Colonic mucosa (tissue), 4 donors: ENCODE data around the gene TRIM9. TPM values are rescaled to one million over a fixed set of nuclear protein-coding genes. Genes with fewer than 3 reads are reported as not detected.
A peak's percentile ranks its signal among the peaks of the same experiment; 100 is the strongest.

ENCODE experiments used
- DNase-seq: peaks from one replicate; pipeline ENCODE4 v3.0.0-alpha.2; 2020
- H3K27ac ChIP-seq: fragments of 200-600 bp; one replicate; pipeline ENCODE4 v1.8.0; 2021
- H3K27me3 ChIP-seq: fragments of 200-600 bp; one replicate; pipeline ENCODE4 v1.8.0; 2021
- H3K36me3 ChIP-seq: fragments of 200-600 bp; one replicate; pipeline ENCODE4 v1.8.0; 2021
- H3K4me1 ChIP-seq: fragments of 200-600 bp; one replicate; pipeline ENCODE4 v1.8.0; 2021; ENCODE audit warnings: mild to moderate bottlenecking
- H3K4me3 ChIP-seq: fragments of 200-600 bp; one replicate; pipeline ENCODE4 v1.8.0; 2021
- H3K9ac ChIP-seq, 2 donors: one replicate each; pipeline ENCODE4 v1.7.0; 2013; ENCODE audit warnings: control low read depth in 2 of 2, low read depth in 2 of 2, low read length in 2 of 2
- H3K9me3 ChIP-seq: fragments of 200-600 bp; one replicate; pipeline ENCODE4 v1.8.0; 2021
- CTCF ChIP-seq: fragments of 200-600 bp; IDR thresholded peaks from one replicate; pipeline ENCODE4 v1.8.0; 2022; ENCODE audit warnings: antibody characterized with exemption, mild to moderate bottlenecking
- intact Hi-C: fragments of 100-400 bp; cut with DNase I; formaldehyde crosslinking; loops from one replicate; pipeline ENCODE4 v1.14.1; 2022
- total RNA-seq, 2 donors: library from RNA; stranded (reverse); fragmentation: NEBNext Ultra II Directional in 1 of 2; extraction: Animal tissue kit (Norgen Biotek cat#: 25700) in 1 of 2; gene quantifications; one replicate each; pipeline ENCODE4 v1.2.1, GENCODE V29; 2021
- donor health status: healthy.
- donor health status: DM: no; HTN: no; CAD: no.
- donor health status: DM: no; HTN: no; CAD: no.

The TRIM9 gene
- total RNA-seq, 2 donors from 2014 or later: 0.49 to 0.66 TPM

DNA sequence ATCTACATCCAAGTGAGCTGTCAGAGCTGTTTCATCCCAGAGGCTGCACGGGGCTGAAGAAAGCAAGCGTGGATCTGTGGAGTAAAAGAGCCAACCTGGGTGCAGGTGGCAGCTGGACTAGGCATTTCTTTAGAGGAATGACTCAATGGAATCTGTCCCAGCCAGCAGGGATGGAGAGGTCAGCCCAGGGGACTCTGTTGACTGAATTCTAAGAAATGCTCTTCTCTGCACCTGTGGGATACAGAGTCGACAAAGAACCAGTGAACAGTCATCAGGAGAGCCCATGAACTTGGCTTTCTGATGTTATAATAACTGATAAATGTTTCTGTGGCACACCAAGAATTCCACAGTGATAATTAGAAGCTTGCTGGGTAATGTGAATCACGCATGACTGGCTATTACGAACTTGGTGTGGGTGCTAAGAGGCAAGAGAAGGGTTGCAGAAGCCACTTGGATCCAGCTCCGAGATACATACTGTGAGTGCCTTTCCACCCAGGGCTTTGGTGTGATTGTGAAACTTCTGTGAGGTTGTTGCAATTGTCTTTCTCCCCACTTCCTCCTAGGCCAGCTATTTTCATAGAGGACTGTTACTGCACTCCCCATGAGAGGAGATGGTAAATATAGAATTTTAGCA, 166.8 kb downstream of the TRIM9 start:
- H3K4me1 ChIP-seq: no peaks in the 10 kb centered on the region
- no peaks in the 10 kb centered on the region for H3K36me3 ChIP-seq
- no peak overlapping the region for H3K27ac ChIP-seq
- no peak overlapping the region for H3K4me3 ChIP-seq
- TF ChIP-seq CTCF: no peak
- no peak overlapping the region for H3K9ac ChIP-seq
- DNase-seq: peak; percentile 16
- intact Hi-C loops: no loop called here
- no peaks in the 10 kb centered on the region for H3K9me3 ChIP-seq
- H3K27me3 ChIP-seq: no peaks in the 10 kb centered on the region

GRCh38 chr14:50926851-50927386, 168.0 kb downstream of the TRIM9 start:
- H3K4me3 ChIP-seq: no peak overlapping the region
- H3K4me1 ChIP-seq: no peaks in the 10 kb centered on the region
- TF ChIP-seq CTCF: no peak
- intact Hi-C loops: no loop called here
- no peak overlapping the region for H3K9ac ChIP-seq
- no peaks in the 10 kb centered on the region for H3K36me3 ChIP-seq
- H3K27ac ChIP-seq: no peak overlapping the region
- no peaks in the 10 kb centered on the region for H3K9me3 ChIP-seq
- DNase-seq: peak; percentile 7
- no peaks in the 10 kb centered on the region for H3K27me3 ChIP-seq

Other genes with a start within 250 kb of the TRIM9 start
- gene ABHD12B, start 223.1 kb downstream of the TRIM9 start, total RNA-seq: 10 to 100 TPM; 11.0 to 20.7 TPM
- gene PYGL, start 150.6 kb downstream of the TRIM9 start, total RNA-seq: 10 to 100 TPM; 33.0 to 54.2 TPM
- 10 to 100 TPM; 38.9 to 40.1 TPM for gene TMX1, start 145.1 kb upstream of the TRIM9 start, total RNA-seq